CD8-positive, alpha-beta memory T cell (primary cell): ENCODE measurements around the gene IER2. TPM values are rescaled to one million over a fixed set of nuclear protein-coding genes. Genes with fewer than 3 reads are reported as not detected.
"Not testable (repeated sequence)": the region's sequence is repeated elsewhere in the genome, so short reads cannot be mapped to it uniquely, and the experiment has no call there.

Experiments used
- CTCF ChIA-PET: fragments of 350-600 bp; sonication (Branson Sonifier 250); formaldehyde crosslinking; loops from one replicate; lab custom pipeline; 2021; ENCODE audit warnings: antibody characterized with exemption; lab: Charles Lee
- POLR2A ChIA-PET: fragments of 350-600 bp; sonication (Branson Sonifier 250); formaldehyde crosslinking; loops from one replicate; lab custom pipeline; 2021; ENCODE audit warnings: antibody characterized with exemption; lab: Charles Lee
- DNase-seq, 5 donors: peaks; one replicate each; pipeline versions ENCODE4 v3.0.0 to v3.0.0-alpha.2; 2020 to 2022; ENCODE audit warnings: mixed read lengths in 1 of 5
- H3K27ac ChIP-seq: one replicate; pipeline ENCODE4 v1.7.0; 2013; ENCODE audit warnings: low read depth, mild to moderate bottlenecking, low read length, moderate library complexity
- H3K27me3 ChIP-seq: 2 replicates; pipeline ENCODE4 v1.7.0; 2013; ENCODE audit warnings: low read length, mild to moderate bottlenecking; ENCODE audit not compliant: insufficient read depth, poor library complexity, severe bottlenecking
- H3K36me3 ChIP-seq: 2 replicates; pipeline ENCODE4 v1.7.0; 2013; ENCODE audit warnings: mild to moderate bottlenecking, low read length, moderate library complexity; ENCODE audit not compliant: insufficient read depth
- H3K4me1 ChIP-seq: 2 replicates; pipeline ENCODE4 v1.7.0; 2013; ENCODE audit warnings: mild to moderate bottlenecking, low read length, moderate library complexity; ENCODE audit not compliant: insufficient read depth
- H3K4me3 ChIP-seq: 2 replicates; pipeline ENCODE4 v1.7.0; 2013; ENCODE audit warnings: mild to moderate bottlenecking, low read length
- H3K9me3 ChIP-seq: 2 replicates; pipeline ENCODE4 v1.7.0; 2013; ENCODE audit warnings: mild to moderate bottlenecking, low read length
- H3K27ac Mint-ChIP-seq, 8 donors: one replicate each; pipeline ENCODE4 v1.8.0; 2020 to 2021; ENCODE audit warnings: mixed read lengths in 8 of 8, mild to moderate bottlenecking in 6 of 8, inconsistent platforms in 3 of 8, moderate library complexity in 3 of 8
- H3K27me3 Mint-ChIP-seq, 2 donors: one replicate each; pipeline ENCODE4 v1.8.0; 2020 to 2021; ENCODE audit warnings: mixed read lengths in 2 of 2, mild to moderate bottlenecking in 1 of 2, moderate library complexity in 1 of 2
- H3K36me3 Mint-ChIP-seq, 3 donors: one replicate each; pipeline ENCODE4 v1.8.0; 2020 to 2021; ENCODE audit warnings: mixed read lengths in 3 of 3, inconsistent platforms in 1 of 3, mild to moderate bottlenecking in 1 of 3
- H3K4me1 Mint-ChIP-seq, 3 donors: one replicate each; pipeline ENCODE4 v1.8.0; 2020 to 2021; ENCODE audit warnings: mixed read lengths in 3 of 3, inconsistent platforms in 1 of 3, mild to moderate bottlenecking in 1 of 3
- H3K4me3 Mint-ChIP-seq, 7 donors: one replicate each; pipeline ENCODE4 v1.8.0; 2020 to 2021; ENCODE audit warnings: mixed read lengths in 7 of 7, mild to moderate bottlenecking in 6 of 7, moderate library complexity in 4 of 7, inconsistent platforms in 2 of 7
- H3K9me3 Mint-ChIP-seq, 5 donors: one replicate each; pipeline ENCODE4 v1.8.0; 2020 to 2022; ENCODE audit warnings: mixed read lengths in 5 of 5, mild to moderate bottlenecking in 3 of 5, moderate library complexity in 2 of 5, inconsistent platforms in 1 of 5
- polyA plus RNA-seq: library from polyadenylated mRNA; unstranded; fragments of 300-500 nt; fragmentation: Illumina TruSeq; gene quantifications from one replicate; pipeline ENCODE4 v1.2.3, GENCODE V29; 2021
- total RNA-seq, 2 experiments: library from RNA; stranded (reverse); gene quantifications; one replicate each; pipeline ENCODE4 v1.2.3, GENCODE V29; 2021

IER2 gene
- total and polyA plus RNA-seq, 3 experiments from 2014 or later: 102 to 277 (median 111) TPM

GRCh38 chr19:13171146-13171545 is 20.9 kb downstream of the IER2 start:
- Histone ChIP-seq H3K27me3 (no peaks in the 10 kb centered on the region), H3K36me3 (no peaks in the 10 kb centered on the region), H3K9me3 (no peaks in the 10 kb centered on the region), H3K4me1 (peaks cover 77% of the 10 kb centered on the region), H3K27ac (no peak overlapping the region), H3K4me3 (no peak overlapping the region)
- peak overlapping the region in 6 of 7 donors; percentile 9 to 88 (median 64) for H3K4me3 Mint-ChIP-seq
- peaks cover 0 to 2% (median 0%) of the 10 kb centered on the region in 3 donors for H3K36me3 Mint-ChIP-seq
- peaks cover 57 to 76% (median 68%) of the 10 kb centered on the region in 3 donors for H3K4me1 Mint-ChIP-seq
- POLR2A ChIA-PET: interaction anchor here (2.4 to 9.0 kb wide), 3 partner anchors 11 to 19 kb away, joined by 10 to 129 read pairs (median 27); no protein-coding TSS in a partner anchor
- CTCF ChIA-PET: interaction anchor here (1.1 to 5.8 kb wide), 5 partner anchors 10 to 24 kb away, joined by 3 to 44 read pairs (median 3); partner anchors contain the start of genes IER2 and STX10
- no peak for DNase-seq
- H3K9me3 Mint-ChIP-seq: no peaks in the 10 kb centered on the region
- peak overlapping the region; percentile 67 to 98 (median 91) for H3K27ac Mint-ChIP-seq
- peaks cover 0 to 3% of the 10 kb centered on the region in 2 donors for H3K27me3 Mint-ChIP-seq

DNA sequence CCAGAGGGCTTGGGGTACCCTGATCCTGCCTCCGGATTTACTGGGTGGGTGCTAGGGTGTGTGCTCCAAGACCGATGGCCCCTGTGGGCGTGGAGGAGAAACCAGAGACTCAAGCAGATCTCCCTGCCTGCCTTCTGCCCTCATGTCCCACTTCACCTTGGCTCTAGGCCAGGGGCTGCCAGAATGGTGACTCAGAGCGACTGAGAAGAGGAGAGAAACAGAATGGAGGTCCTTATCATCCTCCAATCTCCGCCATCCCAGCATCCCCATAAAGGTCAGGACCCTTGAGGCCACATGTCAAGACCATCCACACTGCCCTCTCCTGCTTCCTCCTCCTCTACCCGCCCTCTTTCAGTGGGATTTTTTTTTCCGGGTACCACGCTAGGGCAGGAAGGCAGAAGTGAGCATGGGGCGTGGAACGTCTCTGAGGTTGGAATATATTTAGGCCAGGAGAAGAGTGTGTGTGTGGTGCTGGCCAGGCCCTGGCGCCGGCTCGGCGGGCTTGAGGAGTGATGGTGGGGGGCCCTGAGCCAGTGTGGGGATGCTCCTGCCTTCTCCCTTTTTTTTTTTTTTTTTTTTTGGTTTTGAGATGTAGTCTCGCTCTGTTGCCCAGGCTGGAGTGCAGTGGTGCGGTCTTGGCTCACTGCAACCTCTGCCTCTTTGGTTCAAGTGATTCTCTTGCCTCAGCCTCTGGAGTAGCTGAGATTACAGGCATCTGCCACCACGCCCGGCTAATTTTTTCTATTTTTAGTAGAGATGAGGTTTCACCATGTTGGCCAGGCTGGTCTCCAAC is 22.3 kb downstream of the IER2 start:
- CTCF ChIA-PET: interaction anchor here (0.9 to 1.2 kb wide), 3 partner anchors 10 to 23 kb away, joined by 3 to 5 read pairs (median 5); no protein-coding TSS in a partner anchor
- Histone ChIP-seq H3K4me3 (peak overlapping the region; percentile 51), H3K9me3 (no peaks in the 10 kb centered on the region), H3K4me1 (peaks cover 63% of the 10 kb centered on the region), H3K27me3 (no peaks in the 10 kb centered on the region), H3K36me3 (no peaks in the 10 kb centered on the region), H3K27ac (peak overlapping the region; percentile 39)
- Mint-ChIP-seq H3K4me3 (peak overlapping the region; percentile 82 to 92 (median 87)), H3K36me3 (peaks cover 0 to 2% (median 0%) of the 10 kb centered on the region in 3 donors), H3K27ac (peak overlapping the region; percentile 95 to 98 (median 97)), H3K27me3 (no peaks in the 10 kb centered on the region), H3K9me3 (no peaks in the 10 kb centered on the region), H3K4me1 (peaks cover 49 to 67% (median 54%) of the 10 kb centered on the region in 3 donors)
- peak; percentile 64 to 91 (median 68) for DNase-seq
- POLR2A ChIA-PET: interaction anchor here (1.6 to 6.2 kb wide), 3 partner anchors 10 to 20 kb away, joined by 4 to 27 read pairs (median 16); no protein-coding TSS in a partner anchor

DNA sequence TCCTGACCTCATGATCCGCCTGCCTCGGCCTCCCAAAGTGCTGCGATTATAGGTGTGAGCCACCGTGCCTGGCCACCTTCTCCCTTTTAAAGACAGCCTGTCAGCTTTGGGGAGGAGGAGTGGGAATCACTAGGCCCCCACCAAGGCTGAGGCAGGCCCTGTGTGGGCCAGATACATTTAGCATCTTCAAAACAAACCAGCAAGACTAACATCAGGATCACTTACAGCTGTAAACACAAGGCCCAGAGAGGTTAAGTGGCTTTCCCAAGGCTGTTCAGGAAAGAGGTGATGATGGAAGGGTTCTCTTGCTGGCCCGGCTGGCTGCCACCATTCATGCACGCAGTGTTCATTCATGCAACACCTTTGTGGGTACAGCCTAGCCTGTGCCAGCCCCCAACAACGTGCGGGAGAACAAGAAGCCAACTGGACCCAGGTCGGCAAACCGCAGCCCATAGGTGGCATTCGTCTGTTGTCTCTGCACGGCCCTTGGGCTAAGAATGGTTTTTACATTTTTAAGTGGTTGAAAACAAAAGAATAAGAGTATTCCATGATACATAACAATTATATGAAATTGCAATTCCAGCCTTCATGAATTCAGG is 23.0 kb downstream of the IER2 start:
- POLR2A ChIA-PET: interaction anchor here (0.7 to 6.2 kb wide), 4 partner anchors 9 to 21 kb away, joined by 4 to 27 read pairs (median 10); no protein-coding TSS in a partner anchor
- no peaks in the 10 kb centered on the region for H3K36me3 Mint-ChIP-seq
- H3K27ac Mint-ChIP-seq: peak overlapping the region; percentile 86 to 98 (median 96)
- CTCF ChIA-PET: interaction anchor here (0.6 to 1.2 kb wide), 4 partner anchors 9 to 22 kb away, joined by 3 to 5 read pairs (median 4); no protein-coding TSS in a partner anchor
- Histone ChIP-seq H3K27me3 (no peaks in the 10 kb centered on the region), H3K4me1 (peaks cover 57% of the 10 kb centered on the region), H3K36me3 (no peaks in the 10 kb centered on the region), H3K4me3 (no peak overlapping the region), H3K9me3 (no peaks in the 10 kb centered on the region), H3K27ac (peak overlapping the region; percentile 39)
- no peak for DNase-seq
- H3K9me3 Mint-ChIP-seq: no peaks in the 10 kb centered on the region
- peaks cover 46 to 65% (median 49%) of the 10 kb centered on the region in 3 donors for H3K4me1 Mint-ChIP-seq
- peak overlapping the region; percentile 18 to 89 (median 86) for H3K4me3 Mint-ChIP-seq
- no peaks in the 10 kb centered on the region for H3K27me3 Mint-ChIP-seq

GRCh38 chr19:13176345-13176744 is 26.1 kb downstream of the IER2 start:
- H3K36me3 ChIP-seq: no peaks in the 10 kb centered on the region
- H3K27ac ChIP-seq: no peak overlapping the region
- no peak for DNase-seq
- CTCF ChIA-PET: interaction anchor here (1.0 to 5.4 kb wide), 4 partner anchors 13 to 21 kb away, joined by 3 to 37 read pairs (median 4); no protein-coding TSS in a partner anchor
- H3K9me3 Mint-ChIP-seq: no peaks in the 10 kb centered on the region
- peaks cover 47% of the 10 kb centered on the region for H3K4me1 ChIP-seq
- no peak overlapping the region for H3K4me3 Mint-ChIP-seq
- POLR2A ChIA-PET: interaction anchor here (0.7 to 1.4 kb wide), 3 partner anchors 13 to 810 kb away, joined by 4 to 7 read pairs (median 5); no protein-coding TSS in a partner anchor
- H3K4me3 ChIP-seq: no peak overlapping the region
- peak overlapping the region in 3 of 8 donors; percentile 14 to 39 (median 38) for H3K27ac Mint-ChIP-seq
- H3K36me3 Mint-ChIP-seq: no peaks in the 10 kb centered on the region
- no peaks in the 10 kb centered on the region for H3K9me3 ChIP-seq
- no peaks in the 10 kb centered on the region for H3K27me3 Mint-ChIP-seq
- H3K4me1 Mint-ChIP-seq: peaks cover 29 to 55% (median 33%) of the 10 kb centered on the region in 3 donors
- no peaks in the 10 kb centered on the region for H3K27me3 ChIP-seq

GRCh38 chr19:13177584-13177983 is 27.4 kb downstream of the IER2 start:
- not testable (repeated sequence) for H3K27ac Mint-ChIP-seq, H3K27ac ChIP-seq, H3K4me3 ChIP-seq, H3K9me3 ChIP-seq, H3K9me3 Mint-ChIP-seq, H3K4me3 Mint-ChIP-seq, H3K36me3 Mint-ChIP-seq, H3K27me3 Mint-ChIP-seq, DNase-seq, H3K36me3 ChIP-seq, H3K27me3 ChIP-seq
- H3K4me1 ChIP-seq: peaks cover 42% of the 10 kb centered on the region
- ChIA-PET POLR2A (interaction anchor here (0.7 kb wide), 1 partner anchor 14 kb away, joined by 5 read pairs; no protein-coding TSS in a partner anchor), CTCF (interaction anchor here (1.0 to 5.4 kb wide), 2 partner anchors 17 to 22 kb away, joined by 4 to 37 read pairs; no protein-coding TSS in a partner anchor)
- peaks cover 26 to 53% (median 32%) of the 10 kb centered on the region in 3 donors for H3K4me1 Mint-ChIP-seq

DNA sequence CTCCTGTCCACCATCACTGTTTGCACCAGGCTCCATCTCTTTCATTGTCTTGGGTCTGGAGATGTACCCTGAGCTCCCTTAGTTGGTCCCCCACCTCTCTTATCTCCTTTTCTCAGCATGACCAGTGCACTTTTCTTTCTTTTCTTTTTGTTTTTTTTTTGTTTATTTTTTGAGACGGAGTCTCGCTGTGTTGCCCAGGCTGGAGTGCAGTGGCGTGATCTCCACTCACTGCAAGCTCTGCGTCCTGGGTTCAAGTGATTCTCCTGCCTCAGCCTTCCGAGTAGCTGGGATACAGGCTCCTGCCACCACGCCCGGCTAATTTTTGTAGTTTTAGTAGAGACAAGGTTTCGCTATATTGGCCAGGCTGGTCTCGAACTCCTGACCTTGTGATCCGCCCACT is 28.1 kb downstream of the IER2 start:
- CTCF ChIA-PET: interaction anchor here (1.0 to 5.4 kb wide), 3 partner anchors 16 to 28 kb away, joined by 3 to 37 read pairs (median 4); no protein-coding TSS in a partner anchor
- H3K9me3 Mint-ChIP-seq, H3K27me3 Mint-ChIP-seq, H3K36me3 Mint-ChIP-seq, H3K27ac ChIP-seq, H3K9me3 ChIP-seq, DNase-seq, H3K4me3 ChIP-seq, POLR2A ChIA-PET, H3K36me3 ChIP-seq, H3K4me3 Mint-ChIP-seq, H3K27me3 ChIP-seq: not testable (repeated sequence)
- peaks cover 19 to 46% (median 25%) of the 10 kb centered on the region in 3 donors for H3K4me1 Mint-ChIP-seq
- H3K27ac Mint-ChIP-seq: peak overlapping the region in 1 of 8 donors; percentile 57
- H3K4me1 ChIP-seq: peaks cover 35% of the 10 kb centered on the region

GRCh38 chr19:13181747-13182388 is 31.7 kb downstream of the IER2 start:
- H3K27me3 ChIP-seq: no peaks in the 10 kb centered on the region
- no peaks in the 10 kb centered on the region for H3K27me3 Mint-ChIP-seq
- H3K27ac Mint-ChIP-seq: peak overlapping the region; percentile 83 to 97 (median 90)
- ChIA-PET CTCF (interaction anchor here (0.6 to 2.6 kb wide), 13 partner anchors 9 to 226 kb away, joined by 3 to 29 read pairs (median 4); no protein-coding TSS in a partner anchor), POLR2A (interaction anchor here (0.6 to 3.2 kb wide), 10 partner anchors 9 to 29 kb away, joined by 3 to 31 read pairs (median 7); no protein-coding TSS in a partner anchor)
- H3K4me1 ChIP-seq: peaks cover 26% of the 10 kb centered on the region
- peak overlapping the region; percentile 41 for H3K4me3 ChIP-seq
- no peaks in the 10 kb centered on the region for H3K36me3 ChIP-seq
- H3K9me3 ChIP-seq: no peaks in the 10 kb centered on the region
- H3K36me3 Mint-ChIP-seq: no peaks in the 10 kb centered on the region
- H3K27ac ChIP-seq: no peak overlapping the region
- peaks cover 22 to 41% (median 23%) of the 10 kb centered on the region in 3 donors for H3K4me1 Mint-ChIP-seq
- H3K4me3 Mint-ChIP-seq: peak overlapping the region in 6 of 7 donors; percentile 68 to 89 (median 71)
- no peaks in the 10 kb centered on the region for H3K9me3 Mint-ChIP-seq
- peak; percentile 19 to 70 (median 35) for DNase-seq
